Stimulated activated CD8-positive, alpha-beta memory T cell treated with anti-CD3 and anti-CD28 coated beads, Interleukin-12 subunit alpha, Interleukin-12 subunit beta, amount 100 ng/mL, for 1 hour (primary cell): ENCODE data around the gene ENPP3.

ENCODE experiments used
- DNase-seq: peaks from one replicate; pipeline ENCODE4 v3.0.0-alpha.2; 2020; ENCODE audit warnings: low read depth

Gene ENPP3

GRCh38 chr6:131642987-131643611 lies 6.0 kb downstream of the ENPP3 start:
- no peak for DNase-seq

GRCh38 chr6:131643855-131644460 lies 6.9 kb downstream of the ENPP3 start:
- no peak for DNase-seq

- no peak for DNase-seq
Measured at GRCh38 chr6:131644921-131645320, 7.8 kb downstream of the ENPP3 start.

GRCh38 chr6:131645846-131646245 lies 8.7 kb downstream of the ENPP3 start:
- DNase-seq, result no peak

GRCh38 chr6:131646249-131646670 lies 9.2 kb downstream of the ENPP3 start:
- no peak for DNase-seq

- DNase-seq, result no peak
Measured at GRCh38 chr6:131651782-131652181, 14.7 kb downstream of the ENPP3 start.

GRCh38 chr6:131652472-131652871 lies 15.4 kb downstream of the ENPP3 start:
- no peak for DNase-seq

GRCh38 chr6:131654326-131654725 lies 17.2 kb downstream of the ENPP3 start:
- no peak for DNase-seq

- no peak for DNase-seq
Measured at GRCh38 chr6:131655387-131655786, 18.3 kb downstream of the ENPP3 start.

- DNase-seq, result no peak
Measured at GRCh38 chr6:131655951-131656350, 18.8 kb downstream of the ENPP3 start.

- no peak for DNase-seq
Measured at GRCh38 chr6:131656667-131657066, 19.6 kb downstream of the ENPP3 start.

- no peak for DNase-seq
Measured at GRCh38 chr6:131657222-131657621, 20.1 kb downstream of the ENPP3 start.

- DNase-seq, result no peak
Measured at GRCh38 chr6:131657630-131658111, 20.6 kb downstream of the ENPP3 start.

GRCh38 chr6:131658287-131658686 lies 21.2 kb downstream of the ENPP3 start:
- no peak for DNase-seq

GRCh38 chr6:131660195-131660594 lies 23.1 kb downstream of the ENPP3 start:
- DNase-seq, result no peak

GRCh38 chr6:131663578-131664165 lies 26.6 kb downstream of the ENPP3 start:
- DNase-seq, result no peak

GRCh38 chr6:131669891-131670290 lies 32.8 kb downstream of the ENPP3 start:
- DNase-seq, result no peak

- DNase-seq, result no peak
Measured at GRCh38 chr6:131673184-131673583, 36.1 kb downstream of the ENPP3 start.

GRCh38 chr6:131678442-131678841 lies 41.3 kb downstream of the ENPP3 start:
- DNase-seq, result no peak

- DNase-seq, result no peak
Measured at GRCh38 chr6:131680868-131681267, 43.8 kb downstream of the ENPP3 start.

GRCh38 chr6:131681585-131681984 lies 44.5 kb downstream of the ENPP3 start:
- no peak for DNase-seq

- DNase-seq, result no peak
Measured at GRCh38 chr6:131682442-131682841, 45.3 kb downstream of the ENPP3 start.

- no peak for DNase-seq
Measured at GRCh38 chr6:131683479-131683878, 46.4 kb downstream of the ENPP3 start.
